ENCODE results near the gene SEL1L3.
A peak's percentile ranks its signal among the peaks of the same experiment; 100 is the strongest.

The SEL1L3 gene

GRCh38 chr4:25838526-25838925 lies 24.3 kb downstream of the SEL1L3 start:
- H3K36me3 ChIP-seq (ENCODE audit: control insufficient read depth in 2 of 2, insufficient read depth in 1 of 2, low read length in 2 of 2), result no peaks in the 10 kb centered on the region
- H3K4me1 ChIP-seq (ENCODE audit: control insufficient read depth, insufficient read depth, low read length), result no peaks in the 10 kb centered on the region
- H3K4me3 ChIP-seq (ENCODE audit: low read depth, low read length), result no peak overlapping the region
- ChIA-PET POLR2A (no interaction called here), CTCF (no interaction called here)
- no peak overlapping the region for H3K27ac ChIP-seq (ENCODE audit: extremely low read depth, low read depth, low read length)
- TF ChIP-seq ZNF561 (tag by site-specific recombination; IDR thresholded peaks at IDR 0.05; ENCODE audit: borderline replicate concordance), result no peak
- TF ChIP-seq REST (tag by site-specific recombination; IDR thresholded peaks at IDR 0.05), result peak; percentile 54
- no peaks in the 10 kb centered on the region for H3K9me3 ChIP-seq (ENCODE audit: control insufficient read depth, insufficient read depth, low read depth, low read length)

GRCh38 chr4:25837107-25837506 lies 25.7 kb downstream of the SEL1L3 start:
- Histone ChIP-seq H3K9me3 (ENCODE audit: control insufficient read depth, insufficient read depth, low read depth, low read length) (no peaks in the 10 kb centered on the region), H3K36me3 (ENCODE audit: control insufficient read depth in 2 of 2, insufficient read depth in 1 of 2, low read length in 2 of 2) (no peaks in the 10 kb centered on the region), H3K4me1 (ENCODE audit: control insufficient read depth, insufficient read depth, low read length) (no peaks in the 10 kb centered on the region), H3K4me3 (ENCODE audit: low read depth, low read length) (no peak overlapping the region), H3K27ac (ENCODE audit: extremely low read depth, low read depth, low read length) (no peak overlapping the region)
- TF ChIP-seq ZNF658 (tag by site-specific recombination; IDR thresholded peaks at IDR 0.05) (no peak), ZSCAN30 (tag by site-specific recombination; IDR thresholded peaks at IDR 0.05) (no peak), ZNF785 (tag by site-specific recombination; IDR thresholded peaks at IDR 0.05) (no peak), OSR2 (tag by site-specific recombination; IDR thresholded peaks at IDR 0.05) (no peak), ZNF571 (tag by site-specific recombination; IDR thresholded peaks at IDR 0.05) (no peak), ZBTB48 (tag by site-specific recombination; IDR thresholded peaks at IDR 0.05) (no peak), ZNF19 (tag by site-specific recombination; IDR thresholded peaks at IDR 0.05; ENCODE audit: low read depth) (no peak), ZNF239 (tag by site-specific recombination; IDR thresholded peaks at IDR 0.05) (no peak), ZNF837 (tag by site-specific recombination; IDR thresholded peaks at IDR 0.05) (no peak), ZNF600 (tag by site-specific recombination; IDR thresholded peaks at IDR 0.05) (no peak), ZBTB20 (tag by site-specific recombination; IDR thresholded peaks at IDR 0.05) (no peak), ZBTB21 (tag by site-specific recombination; IDR thresholded peaks at IDR 0.05) (no peak), KLF8 (tag by site-specific recombination; IDR thresholded peaks at IDR 0.05) (no peak), ZNF48 (tag by site-specific recombination; IDR thresholded peaks at IDR 0.05) (no peak), ZBTB49 (tag by site-specific recombination; IDR thresholded peaks at IDR 0.05; ENCODE audit: low read depth) (no peak), FEZF1 (tag by site-specific recombination; IDR thresholded peaks at IDR 0.05) (no peak)
- TF ChIP-seq, protein P1, sequence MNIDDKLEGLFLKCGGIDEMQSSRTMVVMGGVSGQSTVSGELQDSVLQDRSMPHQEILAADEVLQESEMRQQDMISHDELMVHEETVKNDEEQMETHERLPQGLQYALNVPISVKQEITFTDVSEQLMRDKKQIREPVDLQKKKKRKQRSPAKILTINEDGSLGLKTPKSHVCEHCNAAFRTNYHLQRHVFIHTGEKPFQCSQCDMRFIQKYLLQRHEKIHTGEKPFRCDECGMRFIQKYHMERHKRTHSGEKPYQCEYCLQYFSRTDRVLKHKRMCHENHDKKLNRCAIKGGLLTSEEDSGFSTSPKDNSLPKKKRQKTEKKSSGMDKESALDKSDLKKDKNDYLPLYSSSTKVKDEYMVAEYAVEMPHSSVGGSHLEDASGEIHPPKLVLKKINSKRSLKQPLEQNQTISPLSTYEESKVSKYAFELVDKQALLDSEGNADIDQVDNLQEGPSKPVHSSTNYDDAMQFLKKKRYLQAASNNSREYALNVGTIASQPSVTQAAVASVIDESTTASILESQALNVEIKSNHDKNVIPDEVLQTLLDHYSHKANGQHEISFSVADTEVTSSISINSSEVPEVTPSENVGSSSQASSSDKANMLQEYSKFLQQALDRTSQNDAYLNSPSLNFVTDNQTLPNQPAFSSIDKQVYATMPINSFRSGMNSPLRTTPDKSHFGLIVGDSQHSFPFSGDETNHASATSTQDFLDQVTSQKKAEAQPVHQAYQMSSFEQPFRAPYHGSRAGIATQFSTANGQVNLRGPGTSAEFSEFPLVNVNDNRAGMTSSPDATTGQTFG (tag by site-specific recombination; IDR thresholded peaks at IDR 0.05; ENCODE audit: borderline replicate concordance), result no peak
- TF ChIP-seq, protein P2, sequence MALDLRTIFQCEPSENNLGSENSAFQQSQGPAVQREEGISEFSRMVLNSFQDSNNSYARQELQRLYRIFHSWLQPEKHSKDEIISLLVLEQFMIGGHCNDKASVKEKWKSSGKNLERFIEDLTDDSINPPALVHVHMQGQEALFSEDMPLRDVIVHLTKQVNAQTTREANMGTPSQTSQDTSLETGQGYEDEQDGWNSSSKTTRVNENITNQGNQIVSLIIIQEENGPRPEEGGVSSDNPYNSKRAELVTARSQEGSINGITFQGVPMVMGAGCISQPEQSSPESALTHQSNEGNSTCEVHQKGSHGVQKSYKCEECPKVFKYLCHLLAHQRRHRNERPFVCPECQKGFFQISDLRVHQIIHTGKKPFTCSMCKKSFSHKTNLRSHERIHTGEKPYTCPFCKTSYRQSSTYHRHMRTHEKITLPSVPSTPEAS (tag by site-specific recombination; IDR thresholded peaks at IDR 0.05), result no peak
- ChIA-PET CTCF (interaction anchor here (0.6 kb wide), 1 partner anchor 44 kb away, joined by 4 read pairs; no protein-coding TSS in a partner anchor), POLR2A (no interaction called here)
